HUES48 (cell line): ENCODE measurements around the gene GLIS1.

Source experiments
- H3K27ac ChIP-seq: one replicate; pipeline ENCODE4 v1.7.0; 2013; ENCODE audit warnings: low read depth, low read length, inconsistent platforms
- H3K27me3 ChIP-seq: 2 replicates; pipeline ENCODE4 v1.6.1; 2013; ENCODE audit warnings: mild to moderate bottlenecking, low read length; ENCODE audit not compliant: control insufficient read depth, insufficient read depth
- H3K36me3 ChIP-seq: 2 replicates; pipeline ENCODE4 v1.6.1; 2013; ENCODE audit warnings: low read length; ENCODE audit not compliant: control insufficient read depth, insufficient read depth
- H3K4me1 ChIP-seq: 2 replicates; pipeline ENCODE4 v1.6.1; 2013; ENCODE audit warnings: mild to moderate bottlenecking, low read length; ENCODE audit not compliant: control insufficient read depth, insufficient read depth
- H3K4me3 ChIP-seq: 2 replicates; pipeline ENCODE4 v1.5.1; 2013; ENCODE audit warnings: mild to moderate bottlenecking, low read depth, low read length
- H3K9ac ChIP-seq: 2 replicates; pipeline ENCODE4 v1.6.1; 2013; ENCODE audit warnings: mild to moderate bottlenecking, low read depth, low read length, moderate library complexity
- H3K9me3 ChIP-seq: 2 replicates; pipeline ENCODE4 v1.6.1; 2013; ENCODE audit warnings: low read length; ENCODE audit not compliant: control insufficient read depth, insufficient read depth

Gene GLIS1

GRCh38 chr1:53532912-53533311 is 206.1 kb downstream of the GLIS1 start:
- no peaks in the 10 kb centered on the region for H3K4me1 ChIP-seq
- H3K9ac ChIP-seq, result no peak overlapping the region
- no peaks in the 10 kb centered on the region for H3K36me3 ChIP-seq
- H3K27ac ChIP-seq, result no peak overlapping the region
- no peaks in the 10 kb centered on the region for H3K27me3 ChIP-seq
- no peak overlapping the region for H3K4me3 ChIP-seq
- no peaks in the 10 kb centered on the region for H3K9me3 ChIP-seq

- no peak overlapping the region for H3K27ac ChIP-seq
- no peaks in the 10 kb centered on the region for H3K36me3 ChIP-seq
- H3K9me3 ChIP-seq, result no peaks in the 10 kb centered on the region
- no peak overlapping the region for H3K4me3 ChIP-seq
- no peaks in the 10 kb centered on the region for H3K27me3 ChIP-seq
- no peaks in the 10 kb centered on the region for H3K4me1 ChIP-seq
- no peak overlapping the region for H3K9ac ChIP-seq
Observed at GRCh38 chr1:53532377-53532776, 206.6 kb downstream of the GLIS1 start.

GRCh38 chr1:53530550-53530949 is 208.4 kb downstream of the GLIS1 start:
- H3K36me3 ChIP-seq, result no peaks in the 10 kb centered on the region
- no peaks in the 10 kb centered on the region for H3K9me3 ChIP-seq
- H3K9ac ChIP-seq, result no peak overlapping the region
- H3K4me1 ChIP-seq, result no peaks in the 10 kb centered on the region
- no peaks in the 10 kb centered on the region for H3K27me3 ChIP-seq
- no peak overlapping the region for H3K4me3 ChIP-seq
- no peak overlapping the region for H3K27ac ChIP-seq

- no peaks in the 10 kb centered on the region for H3K27me3 ChIP-seq
- H3K9ac ChIP-seq, result no peak overlapping the region
- H3K36me3 ChIP-seq, result no peaks in the 10 kb centered on the region
- H3K27ac ChIP-seq, result no peak overlapping the region
- H3K4me1 ChIP-seq, result no peaks in the 10 kb centered on the region
- H3K4me3 ChIP-seq, result no peak overlapping the region
- H3K9me3 ChIP-seq, result no peaks in the 10 kb centered on the region
Observed at GRCh38 chr1:53529555-53529954, 209.4 kb downstream of the GLIS1 start.

- H3K4me3 ChIP-seq, result no peak overlapping the region
- H3K36me3 ChIP-seq, result no peaks in the 10 kb centered on the region
- H3K27me3 ChIP-seq, result no peaks in the 10 kb centered on the region
- H3K4me1 ChIP-seq, result no peaks in the 10 kb centered on the region
- H3K9ac ChIP-seq, result no peak overlapping the region
- H3K9me3 ChIP-seq, result no peaks in the 10 kb centered on the region
- no peak overlapping the region for H3K27ac ChIP-seq
Observed at GRCh38 chr1:53527368-53527767, 211.6 kb downstream of the GLIS1 start.

DNA sequence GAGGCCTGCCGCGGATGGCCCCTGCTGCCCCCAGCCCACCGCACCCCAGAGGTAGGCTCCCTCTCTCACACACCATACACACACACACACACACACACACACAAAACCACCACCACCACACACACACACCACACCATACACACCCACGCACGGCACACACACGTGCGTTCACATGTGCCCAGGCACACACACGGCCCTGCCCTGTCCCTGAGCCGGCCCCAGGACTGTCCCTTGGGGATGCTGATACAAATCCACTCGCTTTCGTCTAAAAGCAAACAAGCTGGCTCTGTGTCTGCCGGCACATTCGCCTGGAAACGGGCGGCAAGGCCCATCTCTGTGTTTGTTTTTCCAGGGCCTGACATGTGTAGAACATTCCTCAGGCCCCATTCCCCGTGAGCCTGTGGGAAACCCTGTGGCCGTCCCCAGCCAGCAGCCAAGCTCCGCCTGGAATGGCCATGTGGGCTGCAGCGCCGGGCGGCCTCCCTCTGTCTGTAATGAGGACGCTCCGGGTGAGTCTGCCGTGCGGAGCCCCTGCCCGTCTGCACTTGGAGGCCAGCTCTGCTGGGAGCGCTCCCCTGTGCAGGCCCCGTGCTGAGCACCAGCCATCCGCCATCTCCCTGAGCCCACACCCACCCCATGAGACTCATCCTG is 212.4 kb downstream of the GLIS1 start:
- Histone ChIP-seq H3K9ac (no peak overlapping the region), H3K27ac (no peak overlapping the region), H3K27me3 (no peaks in the 10 kb centered on the region)

GRCh38 chr1:53525595-53525994 is 213.4 kb downstream of the GLIS1 start:
- no peak overlapping the region for H3K9ac ChIP-seq
- H3K27me3 ChIP-seq, result no peaks in the 10 kb centered on the region
- no peak overlapping the region for H3K4me3 ChIP-seq
- H3K4me1 ChIP-seq, result no peaks in the 10 kb centered on the region
- no peak overlapping the region for H3K27ac ChIP-seq
- no peaks in the 10 kb centered on the region for H3K36me3 ChIP-seq
- H3K9me3 ChIP-seq, result no peaks in the 10 kb centered on the region

More for the DNA sequence above, 212.4 kb downstream of the GLIS1 start:
- H3K4me3 ChIP-seq, result no peak overlapping the region
- H3K36me3 ChIP-seq, result no peaks in the 10 kb centered on the region
- no peaks in the 10 kb centered on the region for H3K9me3 ChIP-seq
- no peaks in the 10 kb centered on the region for H3K4me1 ChIP-seq

- Histone ChIP-seq H3K9me3 (no peaks in the 10 kb centered on the region), H3K4me3 (no peak overlapping the region), H3K27ac (no peak overlapping the region), H3K36me3 (no peaks in the 10 kb centered on the region), H3K9ac (no peak overlapping the region), H3K27me3 (no peaks in the 10 kb centered on the region), H3K4me1 (no peaks in the 10 kb centered on the region)
Observed at GRCh38 chr1:53524428-53525375, 214.3 kb downstream of the GLIS1 start.

- H3K9ac ChIP-seq, result no peak overlapping the region
- H3K27ac ChIP-seq, result no peak overlapping the region
- no peaks in the 10 kb centered on the region for H3K36me3 ChIP-seq
- no peaks in the 10 kb centered on the region for H3K27me3 ChIP-seq
- no peak overlapping the region for H3K4me3 ChIP-seq
- no peaks in the 10 kb centered on the region for H3K9me3 ChIP-seq
- H3K4me1 ChIP-seq, result no peaks in the 10 kb centered on the region
Observed at GRCh38 chr1:53521924-53522552, 216.9 kb downstream of the GLIS1 start.

- no peak overlapping the region for H3K9ac ChIP-seq
- no peaks in the 10 kb centered on the region for H3K9me3 ChIP-seq
- H3K27me3 ChIP-seq, result no peaks in the 10 kb centered on the region
- H3K4me1 ChIP-seq, result no peaks in the 10 kb centered on the region
- H3K36me3 ChIP-seq, result no peaks in the 10 kb centered on the region
- no peak overlapping the region for H3K4me3 ChIP-seq
- H3K27ac ChIP-seq, result no peak overlapping the region
Observed at GRCh38 chr1:53520481-53520880, 218.5 kb downstream of the GLIS1 start.

GRCh38 chr1:53519421-53519820 is 219.5 kb downstream of the GLIS1 start:
- H3K9me3 ChIP-seq, result no peaks in the 10 kb centered on the region
- no peaks in the 10 kb centered on the region for H3K27me3 ChIP-seq
- no peaks in the 10 kb centered on the region for H3K36me3 ChIP-seq
- no peak overlapping the region for H3K9ac ChIP-seq
- no peaks in the 10 kb centered on the region for H3K4me1 ChIP-seq
- no peak overlapping the region for H3K4me3 ChIP-seq
- H3K27ac ChIP-seq, result no peak overlapping the region
